Breast epithelium (tissue), 3 donors: ENCODE data around the gene PRPF40A.

Experiments used
- POLR2A ChIP-seq: fragments of 450-650 bp; IDR thresholded peaks from one replicate; pipeline ENCODE4 v1.6.1; 2016; ENCODE audit warnings: antibody characterized with exemption, mild to moderate bottlenecking, moderate library complexity
- TF ChIP-seq, protein P1 (sequence below), 3 donors: fragments of 450-650 bp; IDR thresholded peaks; one replicate each; pipeline ENCODE4 v1.5.1; 2016 to 2017; ENCODE audit warnings: antibody characterized with exemption in 3 of 3, mild to moderate bottlenecking in 3 of 3, moderate library complexity in 3 of 3

DNA sequence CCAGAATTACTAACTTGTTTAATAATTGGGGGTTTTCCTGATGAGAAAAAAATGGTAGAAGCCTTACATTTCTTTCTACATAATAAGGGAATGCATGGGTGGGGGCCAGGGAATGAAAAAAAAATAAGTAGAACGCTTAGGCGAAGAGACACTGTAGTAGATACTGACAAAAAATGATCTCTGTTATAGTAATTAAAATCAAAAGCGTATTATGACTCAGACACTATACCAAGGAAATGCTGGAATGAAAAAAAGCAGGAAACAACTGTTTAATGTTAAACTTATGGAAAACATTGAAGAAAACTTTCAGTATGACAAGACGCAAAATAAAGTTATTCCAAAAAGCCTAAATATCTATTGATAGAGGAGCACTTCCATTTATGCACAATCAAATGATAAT, 42.9 kb downstream of the PRPF40A start:
- TF ChIP-seq, protein P1, sequence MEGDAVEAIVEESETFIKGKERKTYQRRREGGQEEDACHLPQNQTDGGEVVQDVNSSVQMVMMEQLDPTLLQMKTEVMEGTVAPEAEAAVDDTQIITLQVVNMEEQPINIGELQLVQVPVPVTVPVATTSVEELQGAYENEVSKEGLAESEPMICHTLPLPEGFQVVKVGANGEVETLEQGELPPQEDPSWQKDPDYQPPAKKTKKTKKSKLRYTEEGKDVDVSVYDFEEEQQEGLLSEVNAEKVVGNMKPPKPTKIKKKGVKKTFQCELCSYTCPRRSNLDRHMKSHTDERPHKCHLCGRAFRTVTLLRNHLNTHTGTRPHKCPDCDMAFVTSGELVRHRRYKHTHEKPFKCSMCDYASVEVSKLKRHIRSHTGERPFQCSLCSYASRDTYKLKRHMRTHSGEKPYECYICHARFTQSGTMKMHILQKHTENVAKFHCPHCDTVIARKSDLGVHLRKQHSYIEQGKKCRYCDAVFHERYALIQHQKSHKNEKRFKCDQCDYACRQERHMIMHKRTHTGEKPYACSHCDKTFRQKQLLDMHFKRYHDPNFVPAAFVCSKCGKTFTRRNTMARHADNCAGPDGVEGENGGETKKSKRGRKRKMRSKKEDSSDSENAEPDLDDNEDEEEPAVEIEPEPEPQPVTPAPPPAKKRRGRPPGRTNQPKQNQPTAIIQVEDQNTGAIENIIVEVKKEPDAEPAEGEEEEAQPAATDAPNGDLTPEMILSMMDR (IDR thresholded peaks at IDR 0.05), result no peak
- TF ChIP-seq POLR2A, result no peak
